GM23338 (cell line): Measurements from ENCODE around the gene FOXJ3. TPM values are rescaled to one million over a fixed set of nuclear protein-coding genes. Genes with fewer than 3 reads are reported as not detected.

Source experiments
- ATAC-seq: fragments of 200-7000 bp; cut with Tn5 transposase; 3 replicates; pipeline ENCODE4 v1.9.1; 2020
- DNase-seq: peaks from one replicate; pipeline ENCODE4 v3.0.0-alpha.2; 2015; ENCODE audit warnings: low spot score
- H2AFZ ChIP-seq: fragments of 200-600 bp; sonication (generic); 2 replicates; pipeline ENCODE4 v1.8.0; 2016; ENCODE audit warnings: antibody characterized with exemption, mild to moderate bottlenecking, moderate library complexity
- H3F3A ChIP-seq: fragments of 200-600 bp; sonication (generic); replicated peaks from 2 replicates; pipeline ENCODE4 v1.8.0; 2017; ENCODE audit warnings: antibody characterized with exemption, mixed run types, low read depth
- H3K27ac ChIP-seq: fragments of 200-600 bp; sonication (generic); 2 replicates; pipeline ENCODE4 v1.6.1; 2016; ENCODE audit warnings: low read depth
- H3K27me3 ChIP-seq: fragments of 200-600 bp; sonication (generic); 2 replicates; pipeline ENCODE4 v1.8.0; 2016; ENCODE audit warnings: mild to moderate bottlenecking, mixed run types, moderate library complexity; ENCODE audit not compliant: insufficient read depth
- H3K36me3 ChIP-seq: fragments of 200-600 bp; sonication (generic); 2 replicates; pipeline ENCODE4 v1.8.0; 2016; ENCODE audit warnings: mild to moderate bottlenecking; ENCODE audit not compliant: insufficient read depth
- H3K4me1 ChIP-seq: fragments of 200-600 bp; sonication (generic); 2 replicates; pipeline ENCODE4 v1.8.0; 2016; ENCODE audit warnings: mild to moderate bottlenecking, moderate library complexity; ENCODE audit not compliant: insufficient read depth
- H3K4me2 ChIP-seq: fragments of 200-600 bp; sonication (generic); 2 replicates; pipeline ENCODE4 v1.7.1; 2017; ENCODE audit warnings: mixed run types
- H3K4me3 ChIP-seq: fragments of 200-600 bp; sonication (generic); 2 replicates; pipeline ENCODE4 v1.6.1; 2016; ENCODE audit warnings: mixed run types
- H3K79me2 ChIP-seq: fragments of 200-600 bp; sonication (generic); replicated peaks from 2 replicates; pipeline ENCODE4 v1.8.0; 2017; ENCODE audit warnings: mild to moderate bottlenecking; ENCODE audit not compliant: insufficient read depth
- H3K9me2 ChIP-seq: fragments of 200-600 bp; sonication (generic); 2 replicates; pipeline ENCODE4 v1.8.0; 2017; ENCODE audit not compliant: insufficient read depth
- H4K20me1 ChIP-seq: fragments of 200-600 bp; sonication (generic); replicated peaks from 2 replicates; pipeline ENCODE4 v1.8.0; 2017; ENCODE audit warnings: mild to moderate bottlenecking; ENCODE audit not compliant: insufficient read depth
- H3K27ac Mint-ChIP-seq: 2 replicates; pipeline ENCODE4 v1.8.0; 2020; ENCODE audit warnings: inconsistent platforms, mild to moderate bottlenecking, moderate library complexity, mixed read lengths
- H3K27me3 Mint-ChIP-seq: 3 replicates; pipeline ENCODE4 v1.8.0; 2022; ENCODE audit warnings: low read depth, mild to moderate bottlenecking, moderate library complexity, mixed read lengths, inconsistent platforms; ENCODE audit not compliant: insufficient read depth, poor library complexity
- H3K36me3 Mint-ChIP-seq: 3 replicates; pipeline ENCODE4 v1.8.0; 2021; ENCODE audit warnings: low read depth, mild to moderate bottlenecking, inconsistent platforms, moderate library complexity, mixed read lengths
- H3K4me1 Mint-ChIP-seq: 3 replicates; pipeline ENCODE4 v1.8.0; 2020; ENCODE audit warnings: mild to moderate bottlenecking, inconsistent platforms, mixed read lengths
- H3K4me3 Mint-ChIP-seq: 3 replicates; pipeline ENCODE4 v1.8.0; 2021; ENCODE audit warnings: moderate library complexity, mild to moderate bottlenecking, inconsistent platforms, mixed read lengths
- H3K9me3 Mint-ChIP-seq: 3 replicates; pipeline ENCODE4 v1.8.0; 2020; ENCODE audit warnings: moderate library complexity, mild to moderate bottlenecking, inconsistent platforms, mixed read lengths
- CREB1 ChIP-seq: fragments of 250-450 bp; sonication (Bioruptor Pico); IDR thresholded peaks from 2 replicates; pipeline ENCODE4 v1.5.0; 2020; ENCODE audit warnings: low read depth, mild to moderate bottlenecking, moderate library complexity
- CTCF ChIP-seq, 2 experiments: fragments of 200-600 bp in 1 of 2; sonication (generic) in 1 of 2; conservative IDR thresholded peaks; 2 replicates each; pipeline versions ENCODE4 v1.5.1 to v1.6.1; 2016 to 2017; ENCODE audit warnings: antibody characterized with exemption in 2 of 2, low read depth in 2 of 2, mild to moderate bottlenecking in 2 of 2, moderate library complexity in 1 of 2
- ETS1 ChIP-seq: IDR thresholded peaks from 2 replicates; pipeline ENCODE4 v1.6.1; 2016; ENCODE audit warnings: antibody characterized with exemption
- EZH2 ChIP-seq: fragments of 200-600 bp; sonication (generic); IDR thresholded peaks from one replicate; pipeline ENCODE4 v1.8.0; 2017; ENCODE audit warnings: antibody characterized with exemption, mild to moderate bottlenecking, low read depth; ENCODE audit not compliant: unreplicated experiment
- EZH2phosphoT487 ChIP-seq: fragments of 200-600 bp; sonication (generic); IDR thresholded peaks from one replicate; pipeline ENCODE4 v1.8.1; 2018; ENCODE audit warnings: antibody characterized with exemption; ENCODE audit not compliant: unreplicated experiment
- JUNB ChIP-seq: IDR thresholded peaks from one replicate; pipeline ENCODE4 v1.6.1; 2016; ENCODE audit warnings: antibody characterized with exemption; ENCODE audit not compliant: unreplicated experiment
- REST ChIP-seq: IDR thresholded peaks from one replicate; pipeline ENCODE4 v1.6.1; 2018; ENCODE audit warnings: antibody characterized with exemption; ENCODE audit not compliant: unreplicated experiment
- ZNF114 ChIP-seq: fragments of 250-450 bp; sonication (Bioruptor Pico); IDR thresholded peaks from 2 replicates; pipeline ENCODE4 v1.5.0; 2020; ENCODE audit warnings: mild to moderate bottlenecking, moderate library complexity
- ZNF331 ChIP-seq: fragments of 250-450 bp; sonication (Bioruptor Pico); IDR thresholded peaks from 2 replicates; pipeline ENCODE4 v1.5.0; 2020; ENCODE audit warnings: low read depth, mild to moderate bottlenecking, moderate library complexity
- ZNF462 ChIP-seq: fragments of 250-450 bp; sonication (Bioruptor Pico); IDR thresholded peaks from 2 replicates; pipeline ENCODE4 v1.5.0; 2020; ENCODE audit warnings: mild to moderate bottlenecking, moderate library complexity
- polyA plus RNA-seq: library from polyadenylated mRNA; unstranded; fragments of >200 nt; fragmentation: Nextera tagmentation; extraction: Ambion mirVana; gene quantifications from 2 replicates; pipeline ENCODE4 v1.2.1, GENCODE V29; 2016
- total RNA-seq: library from RNA; depleted of rRNA; stranded (reverse); fragments of >200 nt; shearing (Covaris generic); gene quantifications from 2 replicates; pipeline ENCODE4 v1.2.3, GENCODE V29; 2014

Gene FOXJ3
- total and polyA plus RNA-seq, 2 experiments from 2014 or later, result 36.6 to 53.3 TPM

GRCh38 chr1:42288311-42288985, 46.6 kb downstream of the FOXJ3 start (continued):
- TF ChIP-seq JUNB (no peak), ETS1 (no peak), ZNF331 (CRISPR knock-in tag) (no peak)

- no peak overlapping the region for H3K27ac Mint-ChIP-seq
- H3K36me3 Mint-ChIP-seq, result peaks cover 4% of the 10 kb centered on the region
- H4K20me1 ChIP-seq, result peaks cover 17% of the 10 kb centered on the region; the same call in 1 of the 2 replicates
- no peaks in the 10 kb centered on the region for H3K27me3 Mint-ChIP-seq
- H3K4me1 ChIP-seq, result peaks cover 21% of the 10 kb centered on the region
- H3F3A ChIP-seq, result no peaks in the 10 kb centered on the region
- no peak overlapping the region for H3K4me2 ChIP-seq
- H3K36me3 ChIP-seq, result no peaks in the 10 kb centered on the region
- no peak overlapping the region for H3K4me3 Mint-ChIP-seq
- H2AFZ ChIP-seq, result no peak overlapping the region
- H3K27ac ChIP-seq, result no peak overlapping the region
- H3K4me3 ChIP-seq, result no peak overlapping the region
- H3K4me1 Mint-ChIP-seq, result peaks cover 49% of the 10 kb centered on the region
- no peaks in the 10 kb centered on the region for H3K9me2 ChIP-seq
- H3K9me3 Mint-ChIP-seq, result no peaks in the 10 kb centered on the region
- DNase-seq (no peak), ATAC-seq (no peak)
- no peaks in the 10 kb centered on the region for H3K27me3 ChIP-seq
- peaks cover 90% of the 10 kb centered on the region for H3K79me2 ChIP-seq
- no peak for TF ChIP-seq CREB1
- no peak for TF ChIP-seq EZH2
- no peak for TF ChIP-seq ZNF462 (CRISPR knock-in tag)
- no peak for TF ChIP-seq ZNF114
- TF ChIP-seq EZH2phosphoT487, result no peak
- no peak for TF ChIP-seq JUNB
- TF ChIP-seq CTCF (conservative IDR thresholded peaks at IDR 0.05; ENCODE audit: low read depth in 2 of 2), result no peak
- TF ChIP-seq ZNF331 (CRISPR knock-in tag), result no peak
- TF ChIP-seq REST, result no peak
Measured at GRCh38 chr1:42282867-42283583, 52.0 kb downstream of the FOXJ3 start.
